Glutamatergic neuron (in vitro differentiated cells): ENCODE results near the gene IL17RD. TPM values are rescaled to one million over a fixed set of nuclear protein-coding genes. Genes with fewer than 3 reads are reported as not detected.

ENCODE experiments used
- DNase-seq: peaks from one replicate; pipeline ENCODE4 v3.0.0; 2022
- H3K27ac Mint-ChIP-seq: one replicate; pipeline ENCODE4 v1.8.0; 2020; ENCODE audit warnings: mild to moderate bottlenecking, mixed read lengths, inconsistent platforms; ENCODE audit not compliant: unreplicated experiment
- H3K27me3 Mint-ChIP-seq: one replicate; pipeline ENCODE4 v1.8.0; 2020; ENCODE audit warnings: mild to moderate bottlenecking, moderate library complexity, mixed read lengths, inconsistent platforms; ENCODE audit not compliant: unreplicated experiment
- H3K36me3 Mint-ChIP-seq: one replicate; pipeline ENCODE4 v1.8.0; 2020; ENCODE audit warnings: mild to moderate bottlenecking, mixed read lengths, inconsistent platforms; ENCODE audit not compliant: unreplicated experiment
- H3K4me1 Mint-ChIP-seq: one replicate; pipeline ENCODE4 v1.8.0; 2020; ENCODE audit warnings: mild to moderate bottlenecking, low read depth, mixed read lengths, inconsistent platforms; ENCODE audit not compliant: unreplicated experiment
- H3K4me3 Mint-ChIP-seq: one replicate; pipeline ENCODE4 v1.8.0; 2020; ENCODE audit warnings: mild to moderate bottlenecking, mixed read lengths, inconsistent platforms; ENCODE audit not compliant: unreplicated experiment
- H3K9me3 Mint-ChIP-seq: one replicate; pipeline ENCODE4 v1.8.0; 2020; ENCODE audit warnings: mild to moderate bottlenecking, moderate library complexity, mixed read lengths, inconsistent platforms; ENCODE audit not compliant: unreplicated experiment
- total RNA-seq: library from RNA; stranded (reverse); fragmentation: NEBNext Ultra II Directional; extraction: Animal tissue kit (Norgen Biotek cat#: 25700); gene quantifications from one replicate; pipeline ENCODE4 v1.2.1, GENCODE V29; 2021; ENCODE audit not compliant: unreplicated experiment
- TF ChIP-seq, protein P1 (sequence below): fragments of 200-600 bp; sonication (generic); IDR thresholded peaks from one replicate; pipeline ENCODE4 v1.5.0; 2021; ENCODE audit not compliant: partially characterized antibody, unreplicated experiment

The IL17RD gene
- total RNA-seq, 1 donor from 2014 or later, result 31.1 TPM

DNA sequence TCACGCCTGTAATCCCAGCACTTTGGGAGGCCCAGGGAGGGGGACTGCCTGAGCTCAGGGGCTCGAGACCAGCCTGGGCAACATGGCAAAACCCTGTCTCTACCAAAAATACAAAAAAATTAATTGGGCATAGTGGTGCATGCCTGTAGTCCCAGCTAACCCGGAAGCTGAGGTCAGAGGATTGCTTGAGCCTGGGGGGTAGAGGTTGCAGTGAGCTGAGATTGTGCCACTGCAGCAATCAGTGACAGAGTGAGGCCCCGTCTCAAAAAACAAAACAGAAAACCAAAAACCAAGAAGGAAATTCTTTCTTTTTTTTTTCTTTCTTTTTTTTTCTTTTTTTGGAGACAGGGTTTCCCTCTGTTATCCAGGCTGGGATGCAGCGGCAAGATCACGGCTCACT is 101.2 kb downstream of the IL17RD start:
- TF ChIP-seq, protein P1, sequence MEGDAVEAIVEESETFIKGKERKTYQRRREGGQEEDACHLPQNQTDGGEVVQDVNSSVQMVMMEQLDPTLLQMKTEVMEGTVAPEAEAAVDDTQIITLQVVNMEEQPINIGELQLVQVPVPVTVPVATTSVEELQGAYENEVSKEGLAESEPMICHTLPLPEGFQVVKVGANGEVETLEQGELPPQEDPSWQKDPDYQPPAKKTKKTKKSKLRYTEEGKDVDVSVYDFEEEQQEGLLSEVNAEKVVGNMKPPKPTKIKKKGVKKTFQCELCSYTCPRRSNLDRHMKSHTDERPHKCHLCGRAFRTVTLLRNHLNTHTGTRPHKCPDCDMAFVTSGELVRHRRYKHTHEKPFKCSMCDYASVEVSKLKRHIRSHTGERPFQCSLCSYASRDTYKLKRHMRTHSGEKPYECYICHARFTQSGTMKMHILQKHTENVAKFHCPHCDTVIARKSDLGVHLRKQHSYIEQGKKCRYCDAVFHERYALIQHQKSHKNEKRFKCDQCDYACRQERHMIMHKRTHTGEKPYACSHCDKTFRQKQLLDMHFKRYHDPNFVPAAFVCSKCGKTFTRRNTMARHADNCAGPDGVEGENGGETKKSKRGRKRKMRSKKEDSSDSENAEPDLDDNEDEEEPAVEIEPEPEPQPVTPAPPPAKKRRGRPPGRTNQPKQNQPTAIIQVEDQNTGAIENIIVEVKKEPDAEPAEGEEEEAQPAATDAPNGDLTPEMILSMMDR, result no peak
- no peak overlapping the region for H3K4me3 Mint-ChIP-seq
- peaks cover 3% of the 10 kb centered on the region for H3K4me1 Mint-ChIP-seq
- H3K27ac Mint-ChIP-seq, result no peak overlapping the region
- no peak for DNase-seq
- peaks cover 2% of the 10 kb centered on the region for H3K27me3 Mint-ChIP-seq
- no peaks in the 10 kb centered on the region for H3K9me3 Mint-ChIP-seq
- H3K36me3 Mint-ChIP-seq, result no peaks in the 10 kb centered on the region

DNA sequence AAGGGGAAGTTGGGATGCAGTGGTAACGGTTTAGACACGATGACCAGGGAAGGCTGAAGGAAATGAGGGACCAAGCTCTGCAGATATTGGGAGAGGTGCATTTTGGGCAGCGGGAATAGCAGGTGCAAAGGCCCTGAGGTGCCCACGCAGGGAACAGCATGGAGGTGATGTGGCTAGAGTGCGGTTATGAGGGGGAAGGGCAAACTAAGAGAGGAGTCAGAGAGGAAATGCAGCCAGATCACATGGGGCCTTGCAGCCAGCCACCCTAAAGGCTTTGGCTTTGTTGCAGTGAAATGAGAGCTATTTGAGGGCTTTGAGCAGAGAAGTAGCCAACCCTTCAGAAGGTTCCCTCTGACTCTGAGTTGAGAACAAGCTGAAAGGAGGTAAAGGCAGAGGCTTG is 102.1 kb downstream of the IL17RD start:
- Mint-ChIP-seq H3K36me3 (no peaks in the 10 kb centered on the region), H3K4me3 (no peak overlapping the region), H3K4me1 (no peaks in the 10 kb centered on the region), H3K27ac (no peak overlapping the region), H3K9me3 (no peaks in the 10 kb centered on the region), H3K27me3 (peaks cover 2% of the 10 kb centered on the region)
- DNase-seq, result no peak
- TF ChIP-seq, protein P1, result no peak

DNA sequence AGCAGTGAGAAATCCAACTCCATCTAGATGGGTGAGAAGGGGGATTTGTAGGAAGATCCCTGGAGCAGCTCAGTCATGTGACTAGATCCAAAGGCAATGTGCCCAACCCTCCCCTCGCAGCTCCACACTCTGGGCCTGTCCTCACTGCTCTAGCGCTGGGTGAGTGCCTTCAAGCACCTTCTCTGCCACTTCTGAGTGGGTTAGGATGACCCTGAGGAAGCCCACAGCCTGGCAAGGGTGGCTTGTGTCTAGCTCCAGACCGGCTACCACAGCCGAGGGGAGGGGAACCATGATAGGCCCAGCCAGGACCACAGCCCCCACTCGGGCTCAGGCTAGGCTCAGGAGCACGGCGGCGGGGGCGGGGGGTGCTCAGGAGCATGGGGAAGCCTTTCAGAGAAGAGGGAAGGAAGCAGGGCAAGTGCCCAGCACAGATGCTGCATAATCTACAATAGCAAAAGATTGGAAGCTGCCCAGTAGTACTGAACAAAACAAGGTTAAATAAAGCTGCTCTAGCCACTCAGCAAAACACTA is 103.0 kb downstream of the IL17RD start:
- no peaks in the 10 kb centered on the region for H3K9me3 Mint-ChIP-seq
- H3K4me3 Mint-ChIP-seq, result no peak overlapping the region
- H3K27me3 Mint-ChIP-seq, result no peaks in the 10 kb centered on the region
- no peaks in the 10 kb centered on the region for H3K36me3 Mint-ChIP-seq
- TF ChIP-seq, protein P1, result no peak
- DNase-seq, result no peak
- H3K27ac Mint-ChIP-seq, result no peak overlapping the region
- no peaks in the 10 kb centered on the region for H3K4me1 Mint-ChIP-seq

DNA sequence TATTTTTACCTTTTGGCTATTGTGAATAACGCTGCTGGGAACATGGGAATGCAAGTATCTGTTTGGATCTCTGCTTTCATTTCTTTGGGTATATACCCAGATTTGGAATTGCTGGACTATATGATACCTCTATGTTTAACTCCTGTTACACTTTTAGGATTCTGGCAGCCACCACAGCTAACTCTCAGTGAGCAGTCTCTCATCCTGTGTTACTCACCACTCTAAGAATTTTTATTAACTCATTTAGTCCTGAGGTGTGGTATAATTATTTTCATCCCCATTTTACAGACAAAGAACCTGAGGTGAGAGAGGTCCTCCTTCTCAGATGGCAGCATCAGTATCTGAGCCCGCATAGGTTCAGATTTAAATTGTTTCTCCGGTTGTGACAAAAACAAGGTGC is 103.6 kb downstream of the IL17RD start:
- H3K27ac Mint-ChIP-seq, result no peak overlapping the region
- no peaks in the 10 kb centered on the region for H3K4me1 Mint-ChIP-seq
- H3K4me3 Mint-ChIP-seq, result no peak overlapping the region
- DNase-seq, result no peak
- H3K9me3 Mint-ChIP-seq, result no peaks in the 10 kb centered on the region
- H3K36me3 Mint-ChIP-seq, result no peaks in the 10 kb centered on the region
- TF ChIP-seq, protein P1, result no peak
- no peaks in the 10 kb centered on the region for H3K27me3 Mint-ChIP-seq

DNA sequence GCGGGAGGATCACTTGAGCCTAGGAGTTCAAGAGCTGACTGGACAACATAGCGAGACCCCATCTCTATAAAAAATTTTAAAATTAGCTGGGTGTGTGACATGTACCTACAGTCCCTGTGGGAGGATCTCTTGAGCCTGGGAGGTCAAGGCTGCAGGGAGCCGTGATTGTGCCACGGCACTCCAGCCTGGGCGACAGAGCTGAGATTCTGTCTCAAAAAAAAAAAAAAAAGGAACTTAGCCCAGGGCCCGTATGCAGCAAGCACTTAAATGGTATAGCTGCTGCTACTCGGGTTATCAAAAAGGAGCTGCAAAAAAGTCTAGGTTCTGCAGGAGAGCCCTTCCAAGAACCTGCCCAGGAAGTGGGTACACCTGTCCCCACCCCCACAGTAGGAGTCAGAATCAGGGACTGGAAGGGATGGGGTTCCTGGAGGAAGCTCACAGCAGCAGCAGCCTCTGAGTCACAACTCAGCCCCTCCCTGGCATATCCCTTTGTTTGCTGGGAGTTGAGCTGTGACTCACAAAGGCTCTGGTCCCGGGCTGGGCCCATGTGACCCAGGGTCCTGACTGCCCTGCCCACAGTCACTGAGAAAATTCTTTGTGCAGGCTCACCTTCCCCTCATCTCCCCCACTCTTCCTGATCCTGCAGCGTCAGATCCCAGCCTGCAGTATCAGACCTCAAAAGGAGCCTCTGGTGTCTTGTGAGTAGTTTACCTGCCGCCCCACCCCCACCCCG is 104.9 kb downstream of the IL17RD start, which contains the start of gene SPATA12:
SPATA12 (plus strand) TSS at position 576 of the 733 bp plus-strand sequence. CDS start 13,031 bp downstream, outside the sequence.
- DNase-seq, result no peak
- H3K36me3 Mint-ChIP-seq, result no peaks in the 10 kb centered on the region
- TF ChIP-seq, protein P1, result no peak
- H3K4me1 Mint-ChIP-seq, result no peaks in the 10 kb centered on the region
- no peak within 1 kb of the TSS for H3K27ac Mint-ChIP-seq
- no peak within 1 kb of the TSS for H3K4me3 Mint-ChIP-seq
- no peaks in the 10 kb centered on the region for H3K9me3 Mint-ChIP-seq
- H3K27me3 Mint-ChIP-seq, result no peaks in the 10 kb centered on the region
